ENCODE results near the gene ROR2.

ROR2 gene

DNA sequence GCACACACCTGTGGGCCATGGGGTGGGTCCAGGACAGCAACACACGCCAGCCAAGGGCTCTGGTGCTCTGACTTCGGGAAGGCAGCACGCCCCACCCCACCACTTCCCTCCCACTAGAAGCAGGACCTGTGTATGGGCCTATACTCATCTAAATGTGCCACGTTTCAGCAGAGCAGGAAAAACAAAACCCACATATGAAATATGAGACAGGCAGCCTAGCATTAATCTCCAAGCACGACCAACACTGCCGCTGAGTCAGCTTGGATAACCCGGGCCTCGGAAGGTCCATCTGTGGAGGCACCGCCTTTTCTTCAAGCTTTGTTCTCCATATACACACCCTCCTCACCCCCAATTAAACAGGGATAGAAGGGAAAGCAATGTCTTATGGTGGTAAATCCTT, 203.1 kb downstream of the ROR2 start:
- H3K36me3 ChIP-seq (ENCODE audit: insufficient read depth, low read length), result no peaks in the 10 kb centered on the region
- H3K4me1 ChIP-seq (ENCODE audit: insufficient read depth, low read length, poor library complexity, severe bottlenecking), result no peaks in the 10 kb centered on the region
- no peak overlapping the region for H2AFZ ChIP-seq (ENCODE audit: low read length)
- no peak overlapping the region for H3K4me3 ChIP-seq (ENCODE audit: low read length, poor library complexity, severe bottlenecking)
- H3K9me2 ChIP-seq (replicated peaks; ENCODE audit: low read depth, low read length), result no peaks in the 10 kb centered on the region
- H3F3A ChIP-seq (ENCODE audit: low read depth), result no peaks in the 10 kb centered on the region
- H3K9me3 ChIP-seq (ENCODE audit: insufficient read depth, low read depth, low read length), result no peaks in the 10 kb centered on the region
- H3K4me2 ChIP-seq (ENCODE audit: low read depth, low read length, poor library complexity, severe bottlenecking), result no peak overlapping the region
- no peak overlapping the region for H3K9ac ChIP-seq (ENCODE audit: low read depth, low read length, poor library complexity, severe bottlenecking)
- no peaks in the 10 kb centered on the region for H3K27me3 ChIP-seq (ENCODE audit: insufficient read depth, low read length, poor library complexity, severe bottlenecking)
- H4K20me1 ChIP-seq (ENCODE audit: insufficient read depth, low read length, poor library complexity, severe bottlenecking), result no peaks in the 10 kb centered on the region
- no peaks in the 10 kb centered on the region for H3K79me2 ChIP-seq (ENCODE audit: insufficient read depth, low read length)
- TF ChIP-seq CTCF (conservative IDR thresholded peaks at IDR 0.05; ENCODE audit: low read length), result no peak
- TF ChIP-seq EZH2phosphoT487 (IDR thresholded peaks at IDR 0.05; ENCODE audit: borderline replicate concordance), result no peak

GRCh38 chr9:91746357-91746756, 203.7 kb downstream of the ROR2 start:
- Histone ChIP-seq H3K9me3 (ENCODE audit: insufficient read depth, low read depth, low read length) (no peaks in the 10 kb centered on the region), H3K4me1 (ENCODE audit: insufficient read depth, low read length, poor library complexity, severe bottlenecking) (no peaks in the 10 kb centered on the region), H3K9ac (ENCODE audit: low read depth, low read length, poor library complexity, severe bottlenecking) (no peak overlapping the region), H3K9me2 (replicated peaks; ENCODE audit: low read depth, low read length) (no peaks in the 10 kb centered on the region), H4K20me1 (ENCODE audit: insufficient read depth, low read length, poor library complexity, severe bottlenecking) (no peaks in the 10 kb centered on the region), H3K4me2 (ENCODE audit: low read depth, low read length, poor library complexity, severe bottlenecking) (no peak overlapping the region), H3K79me2 (ENCODE audit: insufficient read depth, low read length) (no peaks in the 10 kb centered on the region), H3K27me3 (ENCODE audit: insufficient read depth, low read length, poor library complexity, severe bottlenecking) (no peaks in the 10 kb centered on the region), H2AFZ (ENCODE audit: low read length) (no peak overlapping the region), H3F3A (ENCODE audit: low read depth) (no peaks in the 10 kb centered on the region), H3K4me3 (ENCODE audit: low read length, poor library complexity, severe bottlenecking) (no peak overlapping the region), H3K36me3 (ENCODE audit: insufficient read depth, low read length) (no peaks in the 10 kb centered on the region)
- TF ChIP-seq CTCF (conservative IDR thresholded peaks at IDR 0.05; ENCODE audit: low read length), result no peak
- TF ChIP-seq EZH2phosphoT487 (IDR thresholded peaks at IDR 0.05; ENCODE audit: borderline replicate concordance), result no peak

- Histone ChIP-seq H3K4me2 (ENCODE audit: low read depth, low read length, poor library complexity, severe bottlenecking) (no peak overlapping the region), H3K9me3 (ENCODE audit: insufficient read depth, low read depth, low read length) (no peaks in the 10 kb centered on the region), H3K27me3 (ENCODE audit: insufficient read depth, low read length, poor library complexity, severe bottlenecking) (no peaks in the 10 kb centered on the region), H4K20me1 (ENCODE audit: insufficient read depth, low read length, poor library complexity, severe bottlenecking) (no peaks in the 10 kb centered on the region), H3F3A (ENCODE audit: low read depth) (no peaks in the 10 kb centered on the region), H3K9me2 (replicated peaks; ENCODE audit: low read depth, low read length) (no peaks in the 10 kb centered on the region), H3K79me2 (ENCODE audit: insufficient read depth, low read length) (no peaks in the 10 kb centered on the region), H3K4me3 (ENCODE audit: low read length, poor library complexity, severe bottlenecking) (no peak overlapping the region), H3K9ac (ENCODE audit: low read depth, low read length, poor library complexity, severe bottlenecking) (no peak overlapping the region), H3K36me3 (ENCODE audit: insufficient read depth, low read length) (no peaks in the 10 kb centered on the region), H2AFZ (ENCODE audit: low read length) (no peak overlapping the region), H3K4me1 (ENCODE audit: insufficient read depth, low read length, poor library complexity, severe bottlenecking) (no peaks in the 10 kb centered on the region)
- TF ChIP-seq EZH2phosphoT487 (IDR thresholded peaks at IDR 0.05; ENCODE audit: borderline replicate concordance) (no peak), CTCF (conservative IDR thresholded peaks at IDR 0.05; ENCODE audit: low read length) (no peak)
These were observed 205.9 kb downstream of the ROR2 start for GRCh38 chr9:91744114-91744513.
